SHP77 (cell line): Measurements from ENCODE around the gene SLC38A3.
"Not testable (repeated sequence)": the region's sequence is repeated elsewhere in the genome, so short reads cannot be mapped to it uniquely, and the experiment has no call there.

Source experiments
- DNase-seq, 2 experiments: peaks; one replicate each; lab custom pipeline; 2025; lab: John Stamatoyannopoulos, UW

The SLC38A3 gene

DNA sequence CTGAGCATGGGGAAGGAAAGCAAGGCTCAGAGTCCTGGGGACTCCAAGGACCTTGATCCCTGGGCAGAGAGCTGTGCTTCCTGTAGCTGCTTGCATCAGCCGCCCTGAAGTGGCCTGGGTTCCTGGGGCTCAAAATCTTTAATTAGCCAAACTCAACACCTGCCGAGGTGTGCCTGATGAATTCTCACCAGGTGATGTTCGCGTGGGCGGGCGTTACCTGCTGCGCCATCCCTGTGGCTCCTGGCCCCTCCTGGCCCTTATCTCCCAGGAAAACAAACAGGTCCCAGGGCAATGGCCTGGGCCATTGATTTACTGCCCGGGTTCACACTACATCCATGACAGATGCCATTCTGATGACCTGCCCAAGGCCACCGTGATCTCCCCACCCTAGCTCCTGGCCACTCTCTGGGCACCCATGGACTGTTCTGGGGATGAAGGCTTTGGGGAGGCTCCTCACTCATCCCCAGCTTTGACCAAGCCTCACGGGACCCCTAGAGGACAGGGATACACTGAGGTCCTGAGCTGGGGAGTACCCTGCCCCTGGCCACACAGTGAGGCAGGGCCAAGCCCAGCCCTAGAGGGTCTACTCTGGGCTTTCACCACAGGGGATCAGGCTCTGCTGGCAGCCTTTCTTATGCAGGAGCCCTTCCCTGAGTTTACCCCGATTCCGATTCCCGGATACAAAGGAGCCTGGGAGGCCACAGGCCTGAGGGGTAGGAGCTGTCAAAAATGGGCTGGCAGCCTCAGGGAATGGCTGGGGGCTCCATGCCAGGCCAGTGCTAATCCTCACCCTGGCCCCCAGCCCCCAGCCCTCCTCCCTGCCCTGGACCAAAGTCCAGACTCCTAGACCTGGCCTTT is 5.7 kb downstream of the SLC38A3 start:
- no peak for DNase-seq

DNA sequence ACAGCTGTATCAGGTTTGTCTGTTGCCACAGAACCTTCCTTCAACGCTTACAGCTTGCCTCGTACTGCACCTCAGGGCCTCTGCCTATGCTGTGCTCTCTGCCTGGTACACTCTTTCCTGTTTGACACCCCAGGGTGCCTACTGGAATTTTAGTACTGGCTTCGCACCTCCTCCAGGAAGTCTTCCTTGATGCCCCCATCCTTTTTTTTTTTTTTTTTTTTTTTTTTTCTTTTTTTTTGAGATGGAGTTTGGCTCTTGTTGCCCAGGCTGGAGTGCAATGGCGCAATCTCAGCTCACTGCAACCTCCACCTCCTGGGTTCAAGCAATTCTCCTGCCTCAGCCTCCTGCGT is 6.3 kb downstream of the SLC38A3 start:
- not testable (repeated sequence) for DNase-seq

DNA sequence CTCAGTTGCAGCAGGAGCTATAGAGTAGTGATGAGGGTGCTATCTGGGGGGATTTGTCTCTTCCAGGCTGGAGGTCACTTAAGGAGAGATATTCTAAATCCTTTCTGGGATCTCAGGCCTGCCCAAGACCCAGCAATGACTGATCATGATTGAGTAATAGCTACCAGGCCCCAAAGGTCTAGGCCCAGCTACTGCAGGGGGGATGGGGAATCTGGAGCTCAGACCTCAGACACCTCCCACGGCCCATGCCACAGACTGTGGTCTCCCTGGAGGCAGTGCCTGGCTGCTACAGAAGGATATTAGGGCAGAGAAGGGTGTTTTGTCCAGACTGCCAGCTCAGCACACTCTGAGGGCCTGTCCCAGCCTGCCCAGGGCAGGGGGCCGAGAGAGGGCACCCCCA is 6.9 kb downstream of the SLC38A3 start:
- DNase-seq = no peak

DNA sequence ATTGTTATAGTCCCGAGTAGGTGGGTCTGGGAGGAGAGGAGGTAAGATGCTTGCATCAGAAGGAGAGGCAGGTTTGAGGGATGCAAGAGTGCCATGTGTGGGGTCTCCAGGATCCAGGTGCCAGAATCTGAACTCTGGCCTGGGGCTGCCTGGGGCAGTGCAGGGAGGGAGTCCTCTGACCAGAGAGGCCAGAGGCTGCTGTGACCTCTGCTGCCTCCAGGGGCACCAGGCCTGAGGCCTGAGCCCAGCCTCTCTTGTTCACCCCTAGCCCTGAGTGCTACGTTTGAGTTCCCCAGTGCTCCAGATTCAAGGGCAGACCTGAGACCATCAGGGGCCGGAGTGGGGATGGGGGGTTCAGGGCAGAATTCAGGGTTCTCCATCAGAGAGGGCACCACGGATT is 7.4 kb downstream of the SLC38A3 start:
- no peak for DNase-seq

DNA sequence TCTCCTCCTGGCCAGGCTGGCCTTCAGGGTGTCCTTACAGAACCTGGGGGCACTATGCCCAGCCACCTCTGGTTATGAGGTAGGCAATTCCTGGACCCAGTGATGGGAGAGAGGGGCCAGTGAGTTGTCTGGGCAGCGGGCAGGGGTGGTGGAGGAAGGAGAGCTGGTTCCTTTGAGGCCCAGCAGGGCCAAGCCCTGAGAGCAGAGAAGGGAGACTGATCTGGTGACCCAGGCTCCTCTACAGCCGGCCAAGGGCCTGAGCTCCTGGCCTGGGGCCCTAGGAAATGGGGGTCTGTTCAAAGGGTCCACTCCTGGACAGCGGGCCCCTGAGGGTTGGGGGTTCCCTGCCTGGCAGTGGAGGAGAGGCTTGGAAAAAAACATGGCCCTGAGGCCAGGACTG is 7.9 kb downstream of the SLC38A3 start:
- DNase-seq = no peak

DNA sequence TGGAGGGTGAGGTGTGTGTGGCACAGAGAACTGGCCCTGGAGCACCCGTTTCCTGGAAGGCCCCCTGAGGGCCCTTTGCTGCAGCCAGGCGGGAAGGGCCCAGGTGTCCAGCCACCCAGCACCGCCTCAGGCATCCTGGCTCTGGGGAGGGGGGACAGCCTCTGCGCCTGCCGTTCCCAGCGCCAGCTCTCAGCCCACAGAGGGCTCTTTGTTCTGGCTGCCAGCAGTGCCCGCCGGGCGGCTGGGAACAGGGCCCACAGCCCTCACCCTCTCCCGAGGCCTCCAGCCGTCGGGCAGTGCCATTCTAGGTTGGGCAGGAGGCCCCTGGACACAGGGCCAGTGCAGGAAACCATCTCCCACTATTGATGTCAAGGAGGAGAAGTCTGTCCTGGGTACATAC is 8.3 kb downstream of the SLC38A3 start:
- DNase-seq = no peak

DNA sequence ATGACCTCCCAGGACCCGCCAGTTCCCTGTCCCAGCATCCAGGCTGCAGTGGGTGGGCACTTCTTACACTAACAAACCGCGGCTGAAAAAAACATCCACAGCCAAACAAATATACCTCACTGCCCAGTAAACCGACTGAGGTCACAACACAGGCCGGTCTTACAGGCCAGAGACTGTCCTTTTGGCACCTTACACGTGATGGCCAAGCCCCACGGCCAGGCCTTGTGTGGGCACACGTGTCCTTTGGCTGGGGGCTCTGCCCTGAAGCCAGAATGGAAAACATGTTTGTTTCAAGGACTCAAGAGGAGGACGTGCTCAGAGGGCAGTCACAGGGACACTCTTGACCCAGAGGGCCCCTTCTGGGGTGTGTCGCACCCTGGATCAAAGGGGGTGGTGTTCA is 9.8 kb downstream of the SLC38A3 start:
- no peak for DNase-seq

DNA sequence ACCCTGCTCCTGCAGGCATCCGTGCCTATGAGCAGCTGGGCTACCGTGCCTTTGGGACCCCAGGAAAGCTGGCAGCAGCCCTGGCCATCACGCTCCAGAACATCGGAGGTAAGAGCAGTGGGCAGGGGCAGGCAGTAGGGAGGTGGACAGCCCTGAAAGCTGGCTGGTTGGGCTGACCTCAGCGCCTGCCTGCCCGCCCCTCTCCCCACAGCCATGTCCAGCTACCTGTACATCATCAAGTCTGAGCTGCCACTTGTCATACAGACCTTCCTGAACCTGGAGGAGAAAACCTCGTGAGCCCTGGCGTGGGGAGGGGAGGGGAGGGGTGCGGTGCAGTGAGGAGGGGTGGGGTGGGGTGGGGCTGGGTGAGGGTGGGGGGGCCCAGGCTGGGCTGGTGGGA is 10.5 kb downstream of the SLC38A3 start:
- DNase-seq = no peak

DNA sequence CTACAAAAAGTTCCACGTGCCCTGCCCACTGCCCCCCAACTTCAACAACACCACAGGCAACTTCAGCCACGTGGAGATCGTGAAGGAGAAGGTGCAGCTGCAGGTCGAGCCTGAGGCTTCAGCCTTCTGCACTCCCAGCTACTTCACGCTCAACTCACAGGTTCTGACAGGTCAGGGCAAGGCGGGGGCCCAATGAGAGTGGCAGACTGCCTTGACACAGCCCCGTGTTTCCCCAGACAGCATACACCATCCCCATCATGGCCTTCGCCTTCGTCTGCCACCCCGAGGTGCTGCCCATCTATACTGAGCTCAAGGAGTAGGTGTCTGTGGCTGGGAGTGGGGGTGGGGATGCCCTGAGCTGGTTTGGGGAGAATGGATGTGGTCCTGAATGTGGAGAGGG is 12.6 kb downstream of the SLC38A3 start:
- no peak for DNase-seq

DNA sequence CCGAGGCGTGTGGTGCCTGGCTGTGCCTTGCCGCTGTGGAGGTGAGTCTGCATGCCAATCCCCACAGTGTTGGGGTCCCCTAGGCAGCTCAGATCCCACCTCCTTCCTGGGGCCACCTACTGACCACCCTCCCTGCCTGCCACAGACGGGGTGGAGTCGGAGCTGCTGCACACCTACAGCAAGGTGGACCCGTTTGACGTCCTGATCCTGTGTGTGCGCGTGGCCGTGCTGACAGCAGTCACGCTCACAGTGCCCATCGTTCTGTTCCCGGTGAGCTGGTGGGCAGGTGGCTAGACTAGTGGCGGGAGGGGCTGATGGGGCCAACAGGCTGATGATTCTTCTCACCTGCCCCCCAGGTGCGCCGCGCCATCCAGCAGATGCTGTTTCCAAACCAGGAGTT is 13.4 kb downstream of the SLC38A3 start:
- no peak for DNase-seq

DNA sequence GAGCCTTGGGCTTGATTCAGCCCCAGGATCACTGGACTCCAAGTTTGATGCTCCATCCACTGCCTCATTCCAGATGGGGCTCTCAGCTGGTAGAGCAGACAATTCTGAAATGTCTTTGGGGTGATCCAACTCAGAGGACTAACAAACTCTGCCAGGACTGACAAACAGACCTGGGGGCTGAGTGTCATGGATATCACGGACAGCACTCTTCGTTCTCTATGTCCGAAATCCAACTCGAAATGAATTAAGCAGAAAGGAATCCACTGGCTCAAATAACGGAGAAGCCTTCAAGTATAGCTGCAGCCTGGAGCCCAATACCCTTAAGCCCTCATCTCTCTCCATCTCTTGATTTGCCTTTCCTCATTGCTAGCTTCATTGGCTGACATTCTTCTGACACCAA is 14.2 kb downstream of the SLC38A3 start:
- no peak for DNase-seq

DNA sequence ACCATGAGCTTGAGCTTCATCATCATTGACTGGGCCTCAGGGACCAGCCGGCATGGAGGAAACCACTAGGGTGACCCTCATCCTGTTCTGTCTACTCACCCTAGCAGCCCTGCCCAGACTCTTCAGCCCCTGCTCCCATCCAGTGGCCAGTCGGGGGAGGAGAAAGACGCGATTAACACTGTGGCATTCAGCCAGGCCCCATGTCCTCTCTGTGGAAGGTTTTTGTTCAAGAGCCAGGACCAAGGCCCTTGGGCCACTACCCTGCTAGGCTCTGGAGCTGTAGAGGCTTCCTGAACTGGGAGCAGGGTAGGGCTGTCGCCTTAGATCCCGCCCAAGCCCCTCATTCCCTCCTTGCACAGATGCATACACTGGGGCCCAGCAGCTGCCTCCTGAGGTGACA is 15.0 kb downstream of the SLC38A3 start:
- no peak for DNase-seq

DNA sequence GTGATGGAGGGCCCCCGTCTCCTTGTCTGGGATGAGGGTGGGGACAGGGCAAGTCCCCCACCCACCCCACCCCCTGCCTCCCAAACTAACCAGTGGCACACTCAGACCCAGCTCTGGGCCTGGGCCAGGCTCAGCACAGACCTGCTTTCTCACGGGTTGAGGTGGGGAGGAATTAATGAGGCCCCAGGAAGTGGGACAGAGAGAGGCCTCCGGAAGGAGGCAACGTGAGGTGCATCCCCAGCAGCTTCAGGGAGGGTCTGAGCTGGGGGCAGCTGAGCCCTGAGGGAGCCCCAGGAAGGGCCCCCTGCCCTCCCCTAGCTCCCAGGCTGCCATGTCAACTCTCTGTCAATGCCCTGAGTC is 16.0 kb downstream of the SLC38A3 start:
- DNase-seq = no peak

DNA sequence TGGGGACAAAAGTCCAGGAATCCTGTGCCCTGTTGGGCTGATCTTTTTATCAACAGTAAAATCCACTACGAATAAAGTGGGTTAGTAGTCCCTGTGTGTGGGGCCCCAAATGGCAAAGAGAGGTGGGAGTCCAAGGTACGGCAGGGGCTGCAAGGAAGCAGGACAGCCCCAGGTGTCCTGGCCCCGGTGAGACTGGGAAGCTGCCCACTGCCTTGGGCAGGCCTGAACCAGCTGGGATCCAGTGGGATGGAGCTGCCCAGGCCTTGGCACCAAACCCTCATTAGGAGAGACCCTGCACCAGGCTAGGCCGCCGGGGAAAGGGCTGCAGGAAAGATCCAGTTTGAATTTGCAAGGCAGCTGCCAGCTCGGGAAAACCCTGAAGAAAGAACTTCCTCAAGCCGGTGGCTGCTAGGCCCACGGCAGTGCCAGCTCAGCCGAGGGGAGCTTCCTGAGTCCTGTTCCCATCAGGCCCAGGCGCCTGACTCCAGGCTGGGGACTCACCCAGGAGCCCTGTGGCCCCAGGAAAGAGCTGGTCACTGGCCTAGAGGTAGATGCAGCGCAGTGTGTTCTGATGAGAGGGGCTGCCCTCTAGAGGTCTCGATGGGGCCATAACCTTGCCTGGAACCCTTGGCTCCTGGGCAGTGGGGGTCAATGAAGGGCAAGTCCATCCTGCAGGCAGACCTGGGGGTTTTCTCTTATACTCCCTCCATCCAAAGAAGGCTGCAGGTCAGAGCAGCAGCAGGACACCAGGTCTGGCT is 16.5 kb downstream of the SLC38A3 start:
- DNase-seq = peak in 1 of 2 experiments; percentile 30

DNA sequence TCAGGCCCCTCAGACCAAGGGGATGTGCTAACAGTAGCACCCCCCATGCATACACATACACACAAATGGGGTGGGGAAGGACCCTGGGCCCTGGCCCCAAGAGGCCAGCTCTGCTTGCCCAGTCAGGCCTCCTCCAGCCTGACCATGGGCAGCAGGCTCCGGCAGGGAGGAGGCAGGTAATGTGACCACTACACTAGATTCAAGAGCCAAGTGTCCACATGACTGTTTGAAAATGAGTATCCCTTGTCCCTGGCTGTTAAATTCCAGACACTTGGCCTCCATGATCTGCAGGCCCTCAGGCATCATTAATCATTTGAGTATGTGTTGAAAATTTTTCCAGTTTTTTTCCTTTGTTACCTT is 17.1 kb downstream of the SLC38A3 start:
- DNase-seq = no peak

DNA sequence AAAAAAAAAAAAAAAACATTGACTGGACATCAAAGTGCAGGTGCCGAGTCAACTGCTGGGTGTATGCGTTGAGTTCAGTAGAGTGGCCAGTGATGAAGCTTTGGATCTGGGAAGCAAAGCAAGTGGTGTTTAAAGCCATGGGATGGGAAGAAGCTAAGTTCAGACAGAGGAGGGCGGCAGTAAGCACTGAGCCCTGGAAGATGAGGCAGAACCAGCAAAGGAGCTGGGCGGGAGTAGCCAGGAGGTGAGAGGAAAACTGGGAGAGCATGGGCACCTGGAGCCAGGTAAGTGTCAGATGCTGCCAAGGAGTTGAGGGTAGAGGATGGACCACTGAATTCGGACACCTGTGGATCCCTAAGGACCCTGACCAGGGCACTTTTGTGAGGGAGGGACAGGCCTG is 19.6 kb downstream of the SLC38A3 start:
- DNase-seq = no peak

DNA sequence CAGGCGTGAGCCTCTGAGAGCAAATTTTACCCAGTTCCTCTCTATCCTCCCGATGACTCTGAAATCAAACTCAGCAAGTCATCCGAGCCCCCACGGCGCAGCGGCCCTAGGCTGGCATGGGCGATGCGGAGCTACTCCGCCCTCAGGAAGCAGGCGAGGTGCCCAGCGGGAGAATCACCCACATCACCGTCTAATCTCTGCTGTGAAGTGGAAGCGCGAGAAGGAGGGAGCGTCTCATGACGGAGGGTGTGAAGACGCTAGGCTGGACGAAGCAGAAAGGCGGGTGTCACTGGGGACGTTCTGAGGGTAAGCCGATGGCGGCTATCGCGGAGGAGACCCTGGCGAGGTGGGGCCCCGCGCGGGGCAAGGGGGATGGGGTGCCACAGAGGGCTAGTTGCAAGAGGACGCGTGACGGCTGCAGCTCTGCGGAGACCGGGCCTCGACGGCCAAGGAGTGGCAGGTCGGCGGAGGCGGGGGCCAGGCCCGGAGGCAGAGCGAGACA is 21.9 kb downstream of the SLC38A3 start:
- DNase-seq = peak in 1 of 2 experiments; percentile 27

DNA sequence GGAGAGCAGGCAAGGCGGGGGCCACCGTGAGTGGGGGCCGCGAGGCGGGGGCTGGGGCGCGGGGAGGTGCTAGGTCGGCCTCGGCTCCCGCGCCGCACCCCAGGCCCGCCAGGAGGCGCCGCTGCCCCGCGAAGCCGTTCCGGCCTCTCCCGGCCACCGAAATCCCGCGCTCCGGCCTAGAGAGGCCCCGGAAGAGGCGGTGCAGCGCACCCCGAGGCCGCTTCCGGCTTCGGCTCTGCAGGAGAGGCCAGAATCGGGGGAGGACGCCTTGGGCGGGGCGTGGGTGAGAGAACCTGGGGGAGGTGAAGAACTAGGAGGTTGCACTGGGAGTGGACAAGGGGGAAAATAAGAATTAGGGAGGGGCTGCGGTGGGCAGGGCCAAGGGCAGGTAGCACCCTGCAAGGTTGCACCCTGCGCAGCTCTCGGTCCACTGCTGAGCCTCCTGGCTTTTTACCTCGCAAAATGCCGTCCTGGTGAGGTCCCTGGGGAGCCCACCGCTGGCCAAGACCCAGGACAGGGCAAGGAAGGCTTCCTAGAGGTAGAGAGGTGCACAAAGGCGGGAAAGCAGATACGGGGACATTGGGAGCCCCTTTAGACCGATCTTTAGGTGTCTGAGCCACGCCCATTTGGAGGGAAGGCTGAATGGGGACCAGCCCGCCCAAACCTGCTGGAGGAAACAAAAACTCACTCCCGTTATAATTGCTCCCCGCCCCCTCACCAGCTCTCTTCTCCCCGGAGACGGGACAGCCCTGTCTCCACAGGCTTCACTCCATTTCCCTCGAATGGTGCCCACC is 22.5 kb downstream of the SLC38A3 start:
- DNase-seq = peak; percentile 84 to 93

DNA sequence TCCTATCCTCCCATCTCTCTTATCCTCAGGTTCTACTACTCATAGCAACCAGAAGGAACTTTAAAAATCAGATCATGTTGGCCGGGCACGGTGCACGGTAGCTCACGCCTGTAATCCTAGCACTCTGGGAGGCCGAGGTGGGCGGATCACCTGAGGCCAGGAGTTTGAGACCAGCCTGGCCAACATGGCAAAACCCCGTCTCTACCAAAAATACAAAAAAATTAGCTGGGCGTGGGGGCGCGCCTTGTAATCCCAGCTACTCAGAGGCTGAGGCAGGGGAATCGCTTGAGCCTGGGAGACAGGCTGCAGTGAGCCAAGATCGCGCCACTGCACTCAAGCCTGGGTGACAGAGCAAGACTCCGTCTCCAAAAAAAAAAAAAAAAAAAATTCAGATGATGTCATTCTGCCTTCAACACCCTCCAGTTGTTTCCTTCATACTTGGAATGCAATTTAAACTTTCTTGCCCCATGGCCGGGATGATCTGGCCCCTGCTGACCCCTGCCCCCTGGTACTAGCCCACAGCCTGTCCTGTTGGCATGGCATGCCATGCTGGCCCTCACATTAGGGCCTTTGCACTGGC is 23.2 kb downstream of the SLC38A3 start:
- not testable (repeated sequence) for DNase-seq

DNA sequence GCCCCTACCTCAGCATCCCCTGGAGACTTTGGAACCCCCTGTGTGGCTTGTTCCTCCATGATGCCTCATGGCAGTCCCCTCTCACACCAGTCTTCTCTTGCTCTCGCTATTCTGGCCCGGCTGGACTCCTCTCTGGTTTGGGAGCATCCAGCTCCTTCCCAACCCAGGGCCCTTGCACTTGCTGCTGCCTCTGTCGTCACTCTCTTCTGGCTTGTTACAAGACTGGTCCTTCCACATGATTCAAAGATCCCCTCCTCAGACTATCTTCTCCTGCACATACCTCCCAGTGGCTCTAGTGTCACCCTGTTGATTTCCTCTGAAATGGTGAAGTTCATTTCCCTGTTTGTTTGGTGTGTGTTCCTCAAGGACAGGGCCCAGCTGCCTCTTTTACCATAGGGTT is 24.4 kb downstream of the SLC38A3 start:
- DNase-seq = no peak

DNA sequence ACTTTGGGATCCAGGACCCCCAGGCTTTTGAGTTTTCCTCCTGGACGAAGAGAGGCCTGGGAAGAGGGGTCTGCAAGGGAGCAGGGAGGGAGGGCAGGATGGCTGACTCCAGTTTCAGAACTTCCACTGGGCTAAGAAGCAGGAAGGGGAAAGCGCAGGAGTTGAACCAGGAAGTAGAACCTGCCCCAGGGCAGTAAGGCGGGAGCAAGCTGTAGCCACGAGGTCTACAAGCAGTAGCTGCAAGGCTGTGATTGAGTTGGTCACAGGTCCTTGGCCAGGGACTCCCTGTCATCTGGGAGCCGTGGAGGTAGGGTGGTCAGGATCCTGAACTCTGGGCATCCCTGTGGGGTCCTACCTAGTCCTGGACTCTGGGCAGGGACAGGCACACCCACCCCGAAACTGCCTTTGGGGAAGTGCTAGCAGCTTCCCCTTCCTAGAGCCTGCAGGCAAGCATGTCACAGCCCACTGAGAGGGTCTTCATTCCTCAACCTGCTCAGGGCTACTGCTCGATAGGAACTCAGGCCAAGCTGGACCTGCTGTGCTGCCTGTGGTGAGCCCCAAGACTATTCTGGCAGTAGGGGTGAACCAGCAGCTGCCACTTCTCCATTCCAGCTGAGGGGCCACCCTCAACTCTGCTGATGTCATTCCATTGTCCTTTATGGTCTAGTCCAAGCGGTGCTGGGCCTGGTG is 25.2 kb downstream of the SLC38A3 start:
- DNase-seq = no peak

DNA sequence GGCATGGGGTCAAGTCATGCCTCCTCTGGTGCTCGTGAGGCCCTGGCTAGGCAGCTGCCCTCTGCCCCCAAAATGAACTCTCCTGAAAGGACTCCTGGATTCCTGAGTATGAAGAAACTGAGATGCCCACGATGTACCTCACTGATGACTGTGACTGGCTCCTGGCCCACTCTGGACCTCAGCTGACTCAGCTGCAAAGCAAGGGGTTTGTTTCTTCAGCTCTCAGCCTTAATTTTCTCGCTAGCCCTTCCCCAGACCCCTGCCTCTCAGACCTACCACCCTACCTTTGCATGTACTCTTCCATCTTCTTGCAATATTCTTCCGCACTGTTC is 25.7 kb downstream of the SLC38A3 start:
- DNase-seq = no peak
